Measurements from ENCODE around the gene GAD2.
"Not testable (repeated sequence)": the region's sequence is repeated elsewhere in the genome, so short reads cannot be mapped to it uniquely, and the experiment has no call there.

The GAD2 gene

DNA sequence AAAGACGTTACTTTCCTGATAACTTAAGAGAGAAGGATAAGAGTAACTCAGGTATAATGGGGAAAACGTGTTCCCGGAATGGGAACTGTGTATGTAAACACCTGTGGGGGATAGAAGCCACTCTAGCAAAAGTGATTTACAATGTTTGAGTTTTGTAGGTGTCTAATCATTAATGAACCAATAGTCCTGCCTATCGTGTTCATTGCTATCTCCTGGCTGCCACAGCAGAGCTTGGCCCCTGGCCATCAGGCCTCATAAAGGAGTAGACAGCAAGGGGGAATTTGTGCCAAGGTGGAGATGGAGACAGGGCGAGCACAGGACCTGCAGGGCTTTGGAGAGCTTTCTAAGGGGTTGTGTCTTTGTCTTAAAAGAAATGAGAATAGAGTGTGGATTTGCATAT is 102.1 kb downstream of the GAD2 start:
- DNase-seq (ENCODE audit: low read depth, low spot score) = no peak

GRCh38 chr10:26323219-26323618 is 106.6 kb downstream of the GAD2 start:
- DNase-seq (ENCODE audit: low read depth, low spot score) = no peak

DNA sequence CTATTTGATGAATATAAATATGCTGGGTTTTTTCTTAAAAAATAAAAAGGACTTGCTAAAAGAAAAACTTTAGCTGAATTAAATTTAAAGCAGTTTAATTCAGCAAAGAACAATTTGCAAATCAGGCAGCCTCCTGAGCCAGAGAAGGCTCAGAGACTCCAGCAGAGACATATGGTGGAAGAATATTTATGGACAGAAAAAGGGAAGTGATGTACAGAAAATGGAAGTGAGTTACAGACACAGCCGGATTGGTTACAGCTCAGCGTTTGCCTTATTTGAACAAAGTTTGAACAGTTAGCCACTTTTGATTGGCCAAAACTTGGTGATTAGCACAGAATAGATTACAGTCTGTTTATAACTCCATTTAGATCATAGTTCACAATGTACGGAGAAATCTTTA is 110.3 kb downstream of the GAD2 start:
- DNase-seq (ENCODE audit: low read depth, low spot score) = no peak

DNA sequence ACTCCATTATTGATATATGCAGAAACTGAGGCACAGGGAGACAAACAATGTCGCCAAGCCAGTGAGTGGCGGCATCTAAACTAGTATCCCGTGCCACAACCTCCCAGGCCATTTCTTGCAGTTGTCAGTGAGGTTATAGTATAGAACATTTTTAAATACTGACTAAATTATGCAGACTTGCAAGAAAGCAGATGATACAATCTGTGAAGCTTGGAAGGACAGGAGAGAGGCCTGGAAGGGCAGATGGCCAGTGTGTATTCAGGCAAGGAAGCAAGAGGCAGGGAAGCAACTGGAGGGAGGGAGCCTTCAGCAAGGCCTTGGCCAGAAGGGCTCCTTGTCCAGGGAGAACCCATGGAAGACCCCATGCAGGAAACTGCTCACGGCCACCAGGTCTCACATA is 111.2 kb downstream of the GAD2 start:
- no peak for DNase-seq (ENCODE audit: low read depth, low spot score)

DNA sequence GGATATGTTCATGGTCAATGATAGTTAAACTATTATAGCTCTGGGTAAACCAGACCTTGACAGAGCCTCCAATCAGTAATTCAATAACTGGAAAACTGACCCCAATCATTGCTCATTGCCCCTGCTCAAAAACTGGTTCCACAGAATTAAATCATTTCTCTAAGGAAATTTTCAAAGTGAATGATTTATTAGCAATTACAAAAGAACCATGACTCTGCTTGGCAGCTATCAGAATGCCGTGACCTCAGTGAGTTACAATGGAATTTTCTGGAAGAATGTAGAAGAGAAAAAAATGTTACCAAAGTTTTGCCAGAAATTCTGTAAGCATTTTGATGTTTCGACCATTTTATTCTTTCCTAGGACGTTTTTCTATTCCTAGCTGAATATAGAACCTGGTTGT is 114.8 kb downstream of the GAD2 start:
- DNase-seq (ENCODE audit: low read depth, low spot score) = no peak

- DNase-seq (ENCODE audit: low read depth, low spot score) = no peak
Measured at GRCh38 chr10:26334232-26334931, 117.8 kb downstream of the GAD2 start.

- peak; percentile 54 for DNase-seq (ENCODE audit: low read depth, low spot score)
Measured at GRCh38 chr10:26334932-26335573, 118.5 kb downstream of the GAD2 start.

- DNase-seq (ENCODE audit: low read depth, low spot score) = no peak
Measured at GRCh38 chr10:26335574-26336093, 119.1 kb downstream of the GAD2 start.

DNA sequence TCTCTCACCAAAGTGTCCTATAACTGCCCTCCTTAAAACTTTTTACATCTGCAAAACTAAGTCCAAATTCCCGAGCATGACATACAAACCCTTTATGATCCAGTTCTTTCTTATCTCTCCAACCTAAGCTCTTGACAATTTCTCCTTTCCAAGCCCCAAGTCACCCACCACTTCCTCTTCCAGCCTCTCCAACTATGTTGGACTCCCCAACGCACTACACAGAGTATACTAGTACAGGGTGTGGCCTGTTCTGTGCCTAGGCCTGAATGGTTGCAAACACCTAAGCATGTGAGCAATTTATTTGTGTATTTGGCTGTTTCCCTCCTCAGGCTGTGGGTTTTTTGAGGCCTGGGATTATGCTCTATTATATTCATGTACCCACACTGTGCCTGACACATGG is 120.4 kb downstream of the GAD2 start:
- no peak for DNase-seq (ENCODE audit: low read depth, low spot score)

GRCh38 chr10:26341701-26342100 is 125.1 kb downstream of the GAD2 start:
- no peak for DNase-seq (ENCODE audit: low read depth, low spot score)

GRCh38 chr10:26348821-26349417 is 132.3 kb downstream of the GAD2 start:
- not testable (repeated sequence) for DNase-seq (ENCODE audit: low read depth, low spot score)

Data from activated CD4-positive, CD25-positive, alpha-beta regulatory T cell treated with anti-CD3 and anti-CD28 coated beads, Interleukin-2, amount 50 U/mL, for 16 hours (primary cell).